Measurements from ENCODE around the gene GALNT9.
A peak's percentile ranks its signal among the peaks of the same experiment; 100 is the strongest.
"Not testable (repeated sequence)": the region's sequence is repeated elsewhere in the genome, so short reads cannot be mapped to it uniquely, and the experiment has no call there.

Gene GALNT9

DNA sequence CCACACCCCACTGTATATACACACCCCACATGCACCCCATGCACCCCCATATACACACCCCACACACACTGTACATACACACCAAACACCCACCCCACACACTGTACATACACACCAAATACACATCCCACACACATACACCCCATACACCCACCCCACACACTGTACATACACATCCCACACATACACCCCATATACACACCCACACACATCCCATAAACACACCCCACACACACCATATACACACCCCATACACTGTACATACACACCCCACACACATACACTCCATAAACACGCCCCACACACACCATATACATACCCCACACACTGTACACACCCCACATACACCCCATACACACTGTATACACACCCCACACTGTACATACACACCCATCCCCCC lies 102.8 kb downstream of the GALNT9 start:
- Mint-ChIP-seq H3K4me3 (no peak overlapping the region), H3K4me1 (ENCODE audit: low read depth in 2 of 2) (peaks cover 5 to 7% of the 10 kb centered on the region in 2 donors), H3K27me3 (no peaks in the 10 kb centered on the region), H3K27ac (no peak overlapping the region), H3K9me3 (no peaks in the 10 kb centered on the region), H3K36me3 (ENCODE audit: insufficient read depth) (peaks cover 5% of the 10 kb centered on the region)
- ATAC-seq (replicated peaks): no peak
- no peak for DNase-seq

DNA sequence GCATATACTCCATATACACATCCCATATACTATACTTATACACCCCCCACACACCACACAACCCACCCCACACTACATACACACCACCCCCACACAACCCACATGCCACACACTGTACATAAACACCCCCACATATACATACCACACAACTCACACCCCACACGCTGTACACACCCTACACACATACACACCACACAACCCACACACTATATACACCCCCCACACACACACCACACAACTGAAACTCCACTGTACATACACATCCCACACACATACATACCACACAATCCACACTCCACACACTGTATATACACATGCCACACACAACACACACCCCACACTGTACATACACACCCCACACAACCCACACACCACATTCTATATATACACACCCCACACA lies 104.2 kb downstream of the GALNT9 start:
- ATAC-seq (replicated peaks) (no peak), DNase-seq (no peak)
- H3K4me3 Mint-ChIP-seq: no peak overlapping the region
- no peak overlapping the region for H3K27ac Mint-ChIP-seq
- H3K9me3 Mint-ChIP-seq: no peaks in the 10 kb centered on the region
- H3K27me3 Mint-ChIP-seq: peaks cover 2 to 3% of the 10 kb centered on the region in 2 donors
- peaks cover 5 to 7% of the 10 kb centered on the region in 2 donors for H3K4me1 Mint-ChIP-seq (ENCODE audit: low read depth in 2 of 2)
- H3K36me3 Mint-ChIP-seq (ENCODE audit: insufficient read depth): peaks cover 5% of the 10 kb centered on the region

DNA sequence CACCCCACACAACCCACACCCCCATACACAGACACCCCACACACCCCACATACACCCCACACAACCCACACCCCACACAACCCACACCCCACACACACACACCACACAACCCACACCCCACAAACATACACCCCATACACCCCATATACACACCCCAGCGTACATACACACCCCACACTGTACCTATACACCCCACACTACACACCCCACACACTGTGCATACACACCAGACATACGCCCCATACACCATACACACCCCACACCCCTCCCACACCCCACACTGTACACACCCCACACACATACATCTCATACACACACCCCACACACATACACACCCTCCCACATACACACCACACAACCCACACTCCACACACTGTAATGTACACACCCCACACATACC lies 104.9 kb downstream of the GALNT9 start:
- peaks cover 6 to 9% of the 10 kb centered on the region in 2 donors for H3K27me3 Mint-ChIP-seq
- peaks cover 5 to 7% of the 10 kb centered on the region in 2 donors for H3K4me1 Mint-ChIP-seq (ENCODE audit: low read depth in 2 of 2)
- H3K9me3 Mint-ChIP-seq: no peaks in the 10 kb centered on the region
- DNase-seq: no peak
- ATAC-seq (replicated peaks): no peak
- H3K36me3 Mint-ChIP-seq (ENCODE audit: insufficient read depth): peaks cover 5% of the 10 kb centered on the region
- no peak overlapping the region for H3K27ac Mint-ChIP-seq
- H3K4me3 Mint-ChIP-seq: no peak overlapping the region

DNA sequence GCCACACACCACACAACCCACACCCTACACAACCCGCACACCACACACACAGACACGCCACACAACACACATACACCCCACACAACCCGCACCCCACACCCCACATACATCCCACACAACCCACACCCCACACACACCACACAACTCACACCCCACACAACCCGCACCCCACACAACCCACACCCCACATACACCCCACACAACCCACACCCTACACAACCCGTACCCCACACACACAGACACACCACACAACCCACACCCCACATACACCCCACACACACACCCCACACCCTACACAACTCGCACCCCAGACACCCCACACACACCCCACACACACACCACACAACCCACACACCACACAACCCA lies 106.6 kb downstream of the GALNT9 start:
- peaks cover 5% of the 10 kb centered on the region for H3K36me3 Mint-ChIP-seq (ENCODE audit: insufficient read depth)
- DNase-seq (no peak), ATAC-seq (replicated peaks) (peak; percentile 22)
- H3K27me3 Mint-ChIP-seq: peaks cover 6 to 16% of the 10 kb centered on the region in 2 donors
- peak overlapping the region; percentile 35 to 74 for H3K27ac Mint-ChIP-seq
- H3K4me1 Mint-ChIP-seq (ENCODE audit: low read depth in 2 of 2): peaks cover 5 to 7% of the 10 kb centered on the region in 2 donors
- peak overlapping the region; percentile 56 to 59 for H3K4me3 Mint-ChIP-seq
- no peaks in the 10 kb centered on the region for H3K9me3 Mint-ChIP-seq

DNA sequence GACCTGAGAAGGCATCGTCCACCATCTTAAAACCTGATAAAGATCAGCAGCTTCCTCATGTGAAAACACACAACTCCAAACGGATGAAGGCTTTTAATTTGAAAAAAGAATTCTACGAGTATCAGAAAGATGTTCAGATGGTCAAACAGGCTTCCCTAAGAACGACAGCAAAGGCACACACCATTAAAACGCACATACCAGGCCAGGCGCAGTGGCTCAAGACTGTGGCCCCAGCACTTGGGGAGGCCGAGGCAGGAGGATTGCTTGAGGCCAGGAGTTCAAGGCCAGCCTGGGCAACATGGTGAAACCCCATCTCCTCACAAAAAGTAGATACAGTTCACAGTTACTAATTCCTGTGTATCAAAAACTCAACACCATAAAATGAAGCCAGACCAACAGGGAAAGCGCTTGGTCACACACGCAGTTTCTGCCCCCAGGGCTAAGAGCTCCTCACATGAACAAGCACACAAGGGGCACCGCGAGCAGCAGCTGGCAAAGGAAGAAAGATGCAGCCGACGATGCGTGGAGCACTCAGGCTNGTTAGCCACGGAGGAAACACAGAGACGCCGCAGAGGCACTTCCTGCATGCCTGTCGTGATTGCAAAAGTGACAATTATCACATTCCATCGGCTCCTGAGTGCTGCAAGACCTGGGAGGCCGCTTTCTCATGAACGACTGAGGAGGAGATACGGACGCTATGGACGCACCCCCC lies 107.1 kb downstream of the GALNT9 start:
- DNase-seq (peak; percentile 24 to 31 (median 27)), ATAC-seq (replicated peaks) (peak; percentile 76)
- Mint-ChIP-seq H3K4me3 (peak overlapping the region; percentile 56 to 59), H3K36me3 (ENCODE audit: insufficient read depth) (peaks cover 5% of the 10 kb centered on the region), H3K9me3 (no peaks in the 10 kb centered on the region), H3K27me3 (peaks cover 6 to 22% of the 10 kb centered on the region in 2 donors), H3K27ac (peak overlapping the region; percentile 35 to 74), H3K4me1 (ENCODE audit: low read depth in 2 of 2) (peaks cover 5 to 7% of the 10 kb centered on the region in 2 donors)

DNA sequence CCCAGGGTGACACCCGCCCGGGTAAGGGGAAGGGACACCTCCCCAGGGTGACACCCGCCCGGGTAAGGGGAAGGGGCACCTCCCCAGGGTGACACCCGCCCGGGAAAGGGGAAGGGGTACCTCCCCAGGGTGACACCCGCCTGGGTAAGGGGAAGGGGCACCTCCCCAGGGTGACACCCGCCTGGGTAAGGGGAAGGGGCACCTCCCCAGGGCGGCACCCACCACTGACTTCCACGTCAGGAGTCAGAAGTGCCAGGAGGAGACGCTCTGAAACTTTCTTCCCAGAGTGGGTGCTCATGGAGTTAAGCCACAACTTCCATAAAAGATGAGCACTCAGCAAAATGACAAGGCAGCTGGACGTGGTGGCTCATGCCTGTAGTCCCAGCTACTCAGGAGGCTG lies 109.6 kb downstream of the GALNT9 start:
- H3K36me3 Mint-ChIP-seq (ENCODE audit: insufficient read depth); ATAC-seq (replicated peaks); H3K27ac Mint-ChIP-seq; H3K4me1 Mint-ChIP-seq (ENCODE audit: low read depth in 2 of 2); DNase-seq; H3K4me3 Mint-ChIP-seq; H3K9me3 Mint-ChIP-seq: not testable (repeated sequence)
- H3K27me3 Mint-ChIP-seq: peaks cover 6 to 29% of the 10 kb centered on the region in 2 donors

DNA sequence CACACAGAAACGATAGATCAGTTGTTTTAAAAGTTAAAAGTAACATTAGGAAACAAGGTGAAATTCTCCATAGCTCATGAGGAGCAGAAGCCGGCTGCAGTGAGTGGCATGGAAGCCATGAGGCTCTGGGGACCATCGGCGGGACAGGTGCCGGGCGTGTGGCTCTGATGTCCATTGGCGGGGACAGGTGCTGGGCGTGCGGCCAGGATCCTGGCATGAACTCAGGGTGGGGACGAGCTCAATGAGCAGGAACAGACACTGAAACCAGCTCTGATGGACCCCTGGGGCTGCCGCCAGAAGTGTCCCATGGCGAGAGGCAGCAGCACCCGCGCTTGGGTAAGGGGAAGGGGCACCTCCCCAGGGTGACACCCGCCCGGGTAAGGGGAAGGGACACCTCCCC lies 110.1 kb downstream of the GALNT9 start:
- Mint-ChIP-seq H3K27ac (no peak overlapping the region), H3K4me1 (ENCODE audit: low read depth in 2 of 2) (peaks cover 6 to 7% of the 10 kb centered on the region in 2 donors), H3K36me3 (ENCODE audit: insufficient read depth) (peaks cover 5% of the 10 kb centered on the region), H3K27me3 (peaks cover 6 to 29% of the 10 kb centered on the region in 2 donors), H3K4me3 (no peak overlapping the region), H3K9me3 (no peaks in the 10 kb centered on the region)
- ATAC-seq (replicated peaks) (no peak), DNase-seq (no peak)

DNA sequence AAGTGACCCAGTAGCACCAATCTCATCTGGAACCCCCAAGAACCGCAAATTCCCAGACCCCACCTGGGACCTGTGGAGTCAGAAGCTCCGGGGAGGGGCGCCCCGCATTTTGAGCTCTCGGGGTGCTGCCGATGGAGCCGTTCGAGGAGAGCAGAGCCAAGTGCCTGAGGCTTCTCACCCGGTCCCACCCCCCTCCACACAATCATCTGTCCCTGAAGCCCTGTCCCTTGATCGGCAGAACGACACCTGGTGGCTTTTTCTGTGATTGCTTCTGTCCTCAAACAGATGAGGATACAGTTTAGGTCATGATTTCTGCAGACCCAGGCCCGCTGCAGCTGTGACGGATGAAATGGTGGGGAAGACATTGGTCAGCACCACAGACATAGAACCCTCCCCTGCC lies 110.5 kb downstream of the GALNT9 start:
- peaks cover 5% of the 10 kb centered on the region for H3K36me3 Mint-ChIP-seq (ENCODE audit: insufficient read depth)
- peaks cover 6 to 7% of the 10 kb centered on the region in 2 donors for H3K4me1 Mint-ChIP-seq (ENCODE audit: low read depth in 2 of 2)
- no peak overlapping the region for H3K4me3 Mint-ChIP-seq
- H3K27me3 Mint-ChIP-seq: peaks cover 6 to 29% of the 10 kb centered on the region in 2 donors
- no peaks in the 10 kb centered on the region for H3K9me3 Mint-ChIP-seq
- peak; percentile 53 for ATAC-seq (replicated peaks)
- H3K27ac Mint-ChIP-seq: no peak overlapping the region
- DNase-seq: peak; percentile 24 to 34 (median 32)

DNA sequence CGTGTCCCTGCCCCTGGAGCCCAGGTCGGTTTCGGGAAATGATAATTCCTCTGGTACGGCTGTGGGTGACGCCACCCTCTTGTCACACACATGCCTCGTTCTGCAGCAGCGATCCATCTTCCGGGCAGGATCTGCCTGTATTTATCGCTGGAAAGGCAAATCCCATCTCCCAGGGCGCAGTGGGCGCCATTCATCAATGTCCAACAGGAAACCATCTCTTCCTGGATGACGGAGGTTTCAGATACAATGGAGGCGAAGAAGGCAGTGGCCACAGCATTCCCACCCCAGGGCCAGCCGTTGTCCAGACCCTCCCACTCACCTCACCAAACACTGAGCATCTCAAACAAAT lies 110.9 kb downstream of the GALNT9 start:
- ATAC-seq (replicated peaks): no peak
- no peak for DNase-seq
- H3K4me3 Mint-ChIP-seq: no peak overlapping the region
- no peaks in the 10 kb centered on the region for H3K9me3 Mint-ChIP-seq
- H3K36me3 Mint-ChIP-seq (ENCODE audit: insufficient read depth): peaks cover 5% of the 10 kb centered on the region
- H3K27ac Mint-ChIP-seq: no peak overlapping the region
- H3K4me1 Mint-ChIP-seq (ENCODE audit: low read depth in 2 of 2): peaks cover 6 to 7% of the 10 kb centered on the region in 2 donors
- peaks cover 6 to 29% of the 10 kb centered on the region in 2 donors for H3K27me3 Mint-ChIP-seq

DNA sequence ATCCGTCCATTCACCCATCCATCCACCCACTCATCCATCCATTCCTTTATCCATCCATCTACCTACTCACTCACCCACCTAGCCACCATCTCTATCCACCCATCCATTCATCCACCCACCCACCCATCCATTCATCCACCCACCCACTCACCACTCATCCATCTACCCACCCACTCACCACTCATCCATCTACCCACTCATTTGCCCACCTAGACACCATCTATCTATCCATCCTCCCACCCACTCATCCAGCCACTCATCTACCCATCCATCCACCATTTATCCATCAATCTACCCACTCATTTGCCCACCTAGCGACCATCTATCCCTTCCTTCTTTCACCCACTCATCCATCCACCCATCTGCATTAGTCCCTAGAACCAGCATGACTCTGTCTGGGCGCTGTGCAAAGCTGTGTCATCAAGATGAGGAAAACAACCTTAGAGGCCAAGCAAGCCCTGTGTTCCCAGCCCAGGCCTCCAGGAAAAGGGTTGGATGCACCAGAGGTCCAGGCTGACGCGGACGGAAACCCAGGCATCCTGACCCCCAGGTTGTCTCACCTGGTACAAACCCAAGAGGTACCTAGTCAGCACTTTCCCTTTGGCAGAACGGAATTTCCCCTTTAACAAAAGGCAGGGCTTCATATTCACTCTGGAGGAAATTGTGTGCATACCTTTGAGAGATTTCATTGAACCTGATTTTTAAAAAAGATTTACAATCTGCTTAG lies 111.4 kb downstream of the GALNT9 start:
- no peak overlapping the region for H3K4me3 Mint-ChIP-seq
- H3K27ac Mint-ChIP-seq: peak overlapping the region in 1 of 2 donors; percentile 4
- H3K4me1 Mint-ChIP-seq (ENCODE audit: low read depth in 2 of 2): peaks cover 10 to 11% of the 10 kb centered on the region in 2 donors
- no peaks in the 10 kb centered on the region for H3K9me3 Mint-ChIP-seq
- peaks cover 5% of the 10 kb centered on the region for H3K36me3 Mint-ChIP-seq (ENCODE audit: insufficient read depth)
- H3K27me3 Mint-ChIP-seq: peaks cover 6 to 29% of the 10 kb centered on the region in 2 donors
- ATAC-seq (replicated peaks) (no peak), DNase-seq (no peak)

DNA sequence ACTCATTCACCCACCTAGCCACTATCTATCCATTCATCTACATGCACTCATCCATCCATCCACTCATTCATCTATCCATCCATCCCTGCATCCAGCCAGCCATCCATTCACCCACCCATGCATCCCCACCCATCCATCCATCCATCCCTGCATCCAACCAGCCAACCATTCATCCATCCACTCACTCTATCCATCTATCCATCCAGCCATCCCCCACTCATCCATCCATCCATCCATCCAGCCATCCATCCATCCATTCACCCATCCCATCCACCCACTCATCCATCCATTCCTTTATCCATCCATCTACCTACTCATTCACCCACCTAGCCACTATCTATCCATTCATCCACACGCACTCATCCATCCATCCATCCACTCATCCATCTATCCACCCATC lies 112.0 kb downstream of the GALNT9 start:
- Mint-ChIP-seq H3K27ac (peak overlapping the region in 1 of 2 donors; percentile 4), H3K4me3 (no peak overlapping the region), H3K4me1 (ENCODE audit: low read depth in 2 of 2) (peaks cover 7 to 8% of the 10 kb centered on the region in 2 donors), H3K9me3 (no peaks in the 10 kb centered on the region), H3K27me3 (peaks cover 6 to 29% of the 10 kb centered on the region in 2 donors), H3K36me3 (ENCODE audit: insufficient read depth) (peaks cover 2% of the 10 kb centered on the region)
- ATAC-seq (replicated peaks) (no peak), DNase-seq (no peak)

DNA sequence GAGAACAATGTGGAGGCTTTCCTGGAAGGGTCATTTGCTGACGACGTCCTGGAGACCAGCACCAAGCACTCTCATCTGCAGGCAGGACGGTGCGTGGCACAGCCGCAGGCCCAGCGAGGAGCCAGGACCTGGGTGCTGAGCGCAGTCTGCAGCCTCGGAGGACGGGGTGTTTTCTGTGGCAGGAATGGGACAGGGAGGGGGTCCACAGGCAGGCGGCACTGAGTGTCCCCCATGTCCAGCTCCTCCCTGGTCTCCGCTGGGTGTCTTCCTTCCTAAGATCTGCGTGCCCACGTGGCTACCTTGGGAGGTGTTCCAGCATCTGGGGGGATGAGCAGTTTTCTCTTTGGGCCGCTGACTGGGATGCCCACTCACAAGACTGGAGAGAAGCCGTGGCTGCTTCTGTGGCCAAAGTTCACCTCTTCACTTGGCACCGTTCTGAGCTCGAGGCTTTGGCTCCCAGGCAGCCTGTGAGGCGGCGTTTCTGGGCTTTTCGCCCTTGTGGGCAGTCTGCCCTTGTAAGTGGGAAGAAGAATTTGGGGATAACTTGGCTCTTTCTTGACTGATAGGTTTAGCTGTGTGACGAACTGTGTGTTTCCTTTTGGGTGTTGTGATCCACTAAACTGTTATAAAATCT lies 112.9 kb downstream of the GALNT9 start:
- ATAC-seq (replicated peaks) (no peak), DNase-seq (no peak)
- H3K27ac Mint-ChIP-seq: no peak overlapping the region
- peaks cover 9% of the 10 kb centered on the region in 2 donors for H3K4me1 Mint-ChIP-seq (ENCODE audit: low read depth in 2 of 2)
- H3K36me3 Mint-ChIP-seq (ENCODE audit: insufficient read depth): peaks cover 4% of the 10 kb centered on the region
- peaks cover 6 to 29% of the 10 kb centered on the region in 2 donors for H3K27me3 Mint-ChIP-seq
- H3K9me3 Mint-ChIP-seq: no peaks in the 10 kb centered on the region
- H3K4me3 Mint-ChIP-seq: no peak overlapping the region

DNA sequence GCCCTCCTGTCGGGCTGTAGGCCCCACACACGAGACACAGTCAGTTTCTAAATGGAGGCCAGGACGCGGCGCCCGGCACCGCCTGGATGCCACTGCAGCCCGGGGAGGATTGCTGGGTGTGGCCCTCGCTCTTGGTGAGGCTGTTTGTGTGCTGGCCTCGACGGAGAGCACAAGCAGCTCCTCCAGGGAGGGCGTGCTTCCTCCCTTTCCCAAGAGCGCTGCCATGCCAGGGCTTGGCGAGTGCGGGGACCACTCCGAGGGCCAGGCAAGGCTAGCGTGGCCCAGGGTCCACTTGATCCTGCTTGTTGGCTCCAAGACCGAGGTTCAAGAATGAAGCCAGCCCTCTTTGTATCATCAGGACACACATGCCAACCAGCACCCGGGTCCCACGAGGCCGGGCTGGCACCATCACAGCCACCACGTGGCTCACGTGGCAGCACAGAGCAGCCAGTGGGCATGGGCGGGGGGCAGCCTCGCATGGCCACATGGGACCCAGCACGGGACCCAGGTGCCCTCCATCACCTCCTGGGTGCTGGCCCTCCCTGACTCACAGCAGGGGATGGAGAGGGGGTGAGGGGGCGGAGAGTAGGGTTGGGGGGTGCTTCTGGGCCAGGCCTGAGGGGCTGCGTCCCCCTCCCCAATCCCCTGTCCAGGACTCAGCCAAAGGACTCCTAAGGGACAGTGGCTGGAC lies 113.9 kb downstream of the GALNT9 start:
- DNase-seq (no peak), ATAC-seq (replicated peaks) (no peak)
- Mint-ChIP-seq H3K27ac (no peak overlapping the region), H3K36me3 (ENCODE audit: insufficient read depth) (peaks cover 5% of the 10 kb centered on the region), H3K27me3 (peaks cover 6 to 28% of the 10 kb centered on the region in 2 donors), H3K4me1 (ENCODE audit: low read depth in 2 of 2) (peaks cover 11% of the 10 kb centered on the region in 2 donors), H3K9me3 (no peaks in the 10 kb centered on the region), H3K4me3 (no peak overlapping the region)
